Transverse colon (tissue), 4 donors: ENCODE measurements around the gene ARHGAP24.

Experiments
- POLR2A ChIP-seq: fragments of 450-650 bp; IDR thresholded peaks from one replicate; pipeline ENCODE4 v1.6.1; 2016; ENCODE audit warnings: antibody characterized with exemption, mild to moderate bottlenecking, moderate library complexity
- POLR2AphosphoS5 ChIP-seq, 3 donors: sonication (generic); formaldehyde crosslinking; IDR thresholded peaks; one replicate each; pipeline ENCODE4 v1.6.1; 2016; ENCODE audit warnings: antibody characterized with exemption in 3 of 3
- TF ChIP-seq, protein P1 (sequence below), 5 experiments: fragments of 200-600 bp in 3 of 5; fragments of 450-650 bp in 2 of 5; sonication (generic) in 3 of 5; IDR thresholded peaks; 1 replicate in 2 of 5; 2 replicates in 3 of 5; pipeline ENCODE4 v1.5.1; 2016 to 2017; ENCODE audit warnings: antibody characterized with exemption in 5 of 5, inconsistent platforms in 3 of 5, mild to moderate bottlenecking in 2 of 5, moderate library complexity in 1 of 5

DNA sequence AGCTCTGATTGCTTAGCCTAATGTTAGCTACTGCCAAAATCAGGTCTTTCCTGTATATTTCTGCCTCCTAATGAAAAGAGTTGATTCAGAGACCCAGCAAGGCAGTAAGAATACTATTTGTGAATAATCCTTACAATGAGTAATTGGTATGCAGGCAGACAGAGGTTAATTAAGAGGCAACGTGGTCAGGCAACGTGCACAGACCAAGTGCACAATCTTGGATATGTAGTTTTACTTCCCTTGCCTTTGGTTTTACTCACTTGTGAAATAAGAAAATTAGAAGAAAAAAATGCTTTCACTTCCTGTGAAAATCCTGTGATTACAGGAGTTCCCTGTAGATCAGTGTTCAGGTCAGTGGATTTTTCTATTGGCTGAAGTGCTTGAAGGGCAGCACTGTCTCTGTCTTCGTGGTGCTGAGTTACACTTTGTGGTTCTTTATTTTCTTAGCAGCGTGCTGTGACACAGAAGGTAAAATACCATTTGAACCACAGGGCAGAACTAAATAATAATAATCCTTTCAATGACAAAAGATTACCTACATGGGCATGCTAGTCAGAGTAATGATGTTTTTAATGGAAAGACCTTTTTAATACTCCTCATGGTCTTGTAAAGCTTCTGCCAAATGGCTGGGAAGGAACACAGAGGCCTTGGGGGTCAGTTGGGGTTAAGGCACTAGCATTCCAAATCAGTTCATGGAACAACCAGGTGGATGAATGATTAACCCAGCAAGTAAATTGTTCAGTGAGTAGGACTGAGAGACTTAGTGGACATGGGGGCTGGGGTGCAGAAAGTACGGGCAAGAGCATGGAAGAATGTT, 454.0 kb downstream of the ARHGAP24 start:
- TF ChIP-seq, protein P1, sequence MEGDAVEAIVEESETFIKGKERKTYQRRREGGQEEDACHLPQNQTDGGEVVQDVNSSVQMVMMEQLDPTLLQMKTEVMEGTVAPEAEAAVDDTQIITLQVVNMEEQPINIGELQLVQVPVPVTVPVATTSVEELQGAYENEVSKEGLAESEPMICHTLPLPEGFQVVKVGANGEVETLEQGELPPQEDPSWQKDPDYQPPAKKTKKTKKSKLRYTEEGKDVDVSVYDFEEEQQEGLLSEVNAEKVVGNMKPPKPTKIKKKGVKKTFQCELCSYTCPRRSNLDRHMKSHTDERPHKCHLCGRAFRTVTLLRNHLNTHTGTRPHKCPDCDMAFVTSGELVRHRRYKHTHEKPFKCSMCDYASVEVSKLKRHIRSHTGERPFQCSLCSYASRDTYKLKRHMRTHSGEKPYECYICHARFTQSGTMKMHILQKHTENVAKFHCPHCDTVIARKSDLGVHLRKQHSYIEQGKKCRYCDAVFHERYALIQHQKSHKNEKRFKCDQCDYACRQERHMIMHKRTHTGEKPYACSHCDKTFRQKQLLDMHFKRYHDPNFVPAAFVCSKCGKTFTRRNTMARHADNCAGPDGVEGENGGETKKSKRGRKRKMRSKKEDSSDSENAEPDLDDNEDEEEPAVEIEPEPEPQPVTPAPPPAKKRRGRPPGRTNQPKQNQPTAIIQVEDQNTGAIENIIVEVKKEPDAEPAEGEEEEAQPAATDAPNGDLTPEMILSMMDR (IDR thresholded peaks at IDR 0.05) = no peak
- TF ChIP-seq POLR2A (no peak), POLR2AphosphoS5 (IDR thresholded peaks at IDR 0.05) (no peak)
